OCI-LY1 (cell line): ENCODE data around the gene SEPTIN5.

ENCODE experiments used
- H2AFZ ChIP-seq: fragments of 200-600 bp; sonication (generic), shearing (Covaris generic); 2 replicates; pipeline ENCODE4 v1.6.0; 2014; ENCODE audit warnings: antibody characterized with exemption, mild to moderate bottlenecking, low read length
- H3F3A ChIP-seq: fragments of 200-600 bp; sonication (generic), shearing (Covaris generic); 2 replicates; pipeline ENCODE4 v1.6.0; 2014; ENCODE audit warnings: mild to moderate bottlenecking, antibody characterized with exemption, low read length, moderate library complexity; ENCODE audit not compliant: insufficient read depth
- H3K27ac ChIP-seq: fragments of 200-600 bp; sonication (generic); 2 replicates; pipeline ENCODE4 v1.5.1; 2014; ENCODE audit warnings: low read length, mixed run types, mild to moderate bottlenecking, low read depth; ENCODE audit not compliant: poor library complexity, severe bottlenecking
- H3K27me3 ChIP-seq: fragments of 200-600 bp; sonication (generic); 2 replicates; pipeline ENCODE4 v1.6.0; 2014; ENCODE audit warnings: antibody characterized with exemption, mild to moderate bottlenecking, low read length, moderate library complexity; ENCODE audit not compliant: insufficient read depth
- H3K36me3 ChIP-seq: fragments of 200-600 bp; sonication (generic); 2 replicates; pipeline ENCODE4 v1.6.1; 2014; ENCODE audit warnings: mild to moderate bottlenecking, antibody characterized with exemption, low read length, moderate library complexity, mixed read lengths; ENCODE audit not compliant: insufficient read depth
- H3K4me1 ChIP-seq: fragments of 200-600 bp; sonication (generic); 2 replicates; pipeline ENCODE4 v1.5.1; 2014; ENCODE audit warnings: mild to moderate bottlenecking, low read length, moderate library complexity; ENCODE audit not compliant: insufficient read depth, severe bottlenecking
- H3K4me2 ChIP-seq: fragments of 200-600 bp; sonication (generic), shearing (Covaris generic); 2 replicates; pipeline ENCODE4 v1.6.1; 2014; ENCODE audit warnings: low read length
- H3K4me3 ChIP-seq: fragments of 200-600 bp; sonication (generic); 2 replicates; pipeline ENCODE4 v1.5.1; 2014; ENCODE audit warnings: low read length, low read depth, mild to moderate bottlenecking, mixed read lengths; ENCODE audit not compliant: poor library complexity, severe bottlenecking
- H3K79me2 ChIP-seq: fragments of 200-600 bp; shearing (Covaris generic); 2 replicates; pipeline ENCODE4 v1.6.1; 2016; ENCODE audit warnings: mixed run types, low read length, mixed read lengths; ENCODE audit not compliant: insufficient read depth
- H3K9ac ChIP-seq: fragments of 200-600 bp; sonication (generic), shearing (Covaris generic); 2 replicates; pipeline ENCODE4 v1.6.1; 2014; ENCODE audit warnings: mild to moderate bottlenecking, low read length, mixed read lengths
- H3K9me2 ChIP-seq: fragments of 200-600 bp; sonication (generic), shearing (Covaris generic); 2 replicates; pipeline ENCODE4 v1.6.1; 2014; ENCODE audit warnings: low read depth, mild to moderate bottlenecking, low read length, mixed read lengths
- H3K9me3 ChIP-seq: fragments of 200-600 bp; shearing (Covaris generic); 2 replicates; pipeline ENCODE4 v1.6.1; 2014; ENCODE audit warnings: low read length, mixed read lengths
- H4K20me1 ChIP-seq: fragments of 200-600 bp; sonication (generic), shearing (Covaris generic); 2 replicates; pipeline ENCODE4 v1.6.0; 2016; ENCODE audit warnings: mild to moderate bottlenecking, low read length; ENCODE audit not compliant: insufficient read depth
- EZH2 ChIP-seq: fragments of 200-600 bp; sonication (generic), shearing (Covaris generic); IDR thresholded peaks from 2 replicates; pipeline ENCODE4 v1.8.0; 2017; ENCODE audit warnings: borderline replicate concordance, mixed run types, mild to moderate bottlenecking, antibody characterized with exemption, low read length, moderate library complexity, mixed read lengths
- TF ChIP-seq, protein P1 (sequence below): fragments of 200-600 bp; sonication (generic), shearing (Covaris generic); IDR thresholded peaks from 2 replicates; pipeline ENCODE4 v1.5.1; 2017; ENCODE audit warnings: mild to moderate bottlenecking, antibody characterized with exemption, low read length, moderate library complexity, mixed read lengths

The SEPTIN5 gene

DNA sequence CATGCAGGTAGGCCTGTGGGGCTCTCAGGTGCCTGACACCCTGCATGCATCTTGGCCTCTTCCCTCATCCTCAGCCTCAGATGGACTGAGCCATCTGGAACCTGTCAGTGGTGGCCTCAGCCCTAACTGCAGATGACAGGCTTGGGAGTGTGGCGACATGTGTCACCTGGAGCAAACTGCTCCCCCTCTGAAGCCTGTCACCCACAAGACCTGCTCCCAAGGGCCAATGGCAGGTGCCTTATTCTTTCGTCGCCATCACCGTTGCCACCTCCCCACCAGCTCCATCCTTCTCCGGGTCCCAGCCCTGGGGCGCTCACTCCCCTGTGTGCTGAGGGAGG lies 3.6 kb upstream of the SEPTIN5 start:
- Histone ChIP-seq H3K27me3 (peaks cover 7% of the 10 kb centered on the region; the same call in 1 of the 2 replicates), H3K4me2 (no peak overlapping the region)
- TF ChIP-seq, protein P1, sequence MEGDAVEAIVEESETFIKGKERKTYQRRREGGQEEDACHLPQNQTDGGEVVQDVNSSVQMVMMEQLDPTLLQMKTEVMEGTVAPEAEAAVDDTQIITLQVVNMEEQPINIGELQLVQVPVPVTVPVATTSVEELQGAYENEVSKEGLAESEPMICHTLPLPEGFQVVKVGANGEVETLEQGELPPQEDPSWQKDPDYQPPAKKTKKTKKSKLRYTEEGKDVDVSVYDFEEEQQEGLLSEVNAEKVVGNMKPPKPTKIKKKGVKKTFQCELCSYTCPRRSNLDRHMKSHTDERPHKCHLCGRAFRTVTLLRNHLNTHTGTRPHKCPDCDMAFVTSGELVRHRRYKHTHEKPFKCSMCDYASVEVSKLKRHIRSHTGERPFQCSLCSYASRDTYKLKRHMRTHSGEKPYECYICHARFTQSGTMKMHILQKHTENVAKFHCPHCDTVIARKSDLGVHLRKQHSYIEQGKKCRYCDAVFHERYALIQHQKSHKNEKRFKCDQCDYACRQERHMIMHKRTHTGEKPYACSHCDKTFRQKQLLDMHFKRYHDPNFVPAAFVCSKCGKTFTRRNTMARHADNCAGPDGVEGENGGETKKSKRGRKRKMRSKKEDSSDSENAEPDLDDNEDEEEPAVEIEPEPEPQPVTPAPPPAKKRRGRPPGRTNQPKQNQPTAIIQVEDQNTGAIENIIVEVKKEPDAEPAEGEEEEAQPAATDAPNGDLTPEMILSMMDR, result no peak
- TF ChIP-seq EZH2, result no peak

DNA sequence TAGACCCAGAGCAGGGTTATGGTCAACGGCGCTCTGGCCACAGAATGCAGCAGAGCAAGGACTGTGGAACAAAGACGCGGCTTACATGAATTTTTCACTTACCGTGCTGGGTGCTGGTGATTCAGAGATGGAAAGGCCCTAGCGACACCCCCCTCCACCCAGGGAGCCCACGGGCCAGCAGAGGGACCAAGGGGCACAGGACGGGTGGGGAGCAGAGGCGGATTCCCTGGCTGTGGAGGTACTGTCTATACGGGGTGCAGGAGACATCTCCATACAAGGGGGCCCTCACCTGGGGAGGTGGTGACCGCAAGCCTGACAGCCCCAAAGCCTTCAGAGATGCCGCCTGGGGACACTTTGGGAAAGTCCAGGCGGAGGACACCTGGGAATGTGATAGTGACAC lies 1.1 kb upstream of the SEPTIN5 start:
- H3K9me2 ChIP-seq, result no peaks in the 10 kb centered on the region
- no peaks in the 10 kb centered on the region for H4K20me1 ChIP-seq
- no peak overlapping the region for H2AFZ ChIP-seq
- H3K9me3 ChIP-seq, result no peaks in the 10 kb centered on the region
- no peak overlapping the region for H3K9ac ChIP-seq
- peaks cover 4% of the 10 kb centered on the region for H3K4me1 ChIP-seq
- H3F3A ChIP-seq, result no peaks in the 10 kb centered on the region
- H3K36me3 ChIP-seq, result no peaks in the 10 kb centered on the region
- no peak overlapping the region for H3K27ac ChIP-seq
- no peak overlapping the region for H3K4me2 ChIP-seq
- H3K27me3 ChIP-seq, result peaks cover 7% of the 10 kb centered on the region
- H3K79me2 ChIP-seq, result no peaks in the 10 kb centered on the region
- no peak overlapping the region for H3K4me3 ChIP-seq
- TF ChIP-seq EZH2, result no peak
- TF ChIP-seq, protein P1, result no peak

More for the DNA sequence above, 3.6 kb upstream of the SEPTIN5 start:
- no peak overlapping the region for H3K4me3 ChIP-seq
- H3K4me1 ChIP-seq, result no peaks in the 10 kb centered on the region
- H3K79me2 ChIP-seq, result no peaks in the 10 kb centered on the region
- H2AFZ ChIP-seq, result no peak overlapping the region
- no peaks in the 10 kb centered on the region for H3K36me3 ChIP-seq
- H3K9me3 ChIP-seq, result no peaks in the 10 kb centered on the region
- no peak overlapping the region for H3K9ac ChIP-seq
- no peaks in the 10 kb centered on the region for H3K9me2 ChIP-seq
- no peaks in the 10 kb centered on the region for H4K20me1 ChIP-seq
- no peak overlapping the region for H3K27ac ChIP-seq
- H3F3A ChIP-seq, result no peaks in the 10 kb centered on the region

DNA sequence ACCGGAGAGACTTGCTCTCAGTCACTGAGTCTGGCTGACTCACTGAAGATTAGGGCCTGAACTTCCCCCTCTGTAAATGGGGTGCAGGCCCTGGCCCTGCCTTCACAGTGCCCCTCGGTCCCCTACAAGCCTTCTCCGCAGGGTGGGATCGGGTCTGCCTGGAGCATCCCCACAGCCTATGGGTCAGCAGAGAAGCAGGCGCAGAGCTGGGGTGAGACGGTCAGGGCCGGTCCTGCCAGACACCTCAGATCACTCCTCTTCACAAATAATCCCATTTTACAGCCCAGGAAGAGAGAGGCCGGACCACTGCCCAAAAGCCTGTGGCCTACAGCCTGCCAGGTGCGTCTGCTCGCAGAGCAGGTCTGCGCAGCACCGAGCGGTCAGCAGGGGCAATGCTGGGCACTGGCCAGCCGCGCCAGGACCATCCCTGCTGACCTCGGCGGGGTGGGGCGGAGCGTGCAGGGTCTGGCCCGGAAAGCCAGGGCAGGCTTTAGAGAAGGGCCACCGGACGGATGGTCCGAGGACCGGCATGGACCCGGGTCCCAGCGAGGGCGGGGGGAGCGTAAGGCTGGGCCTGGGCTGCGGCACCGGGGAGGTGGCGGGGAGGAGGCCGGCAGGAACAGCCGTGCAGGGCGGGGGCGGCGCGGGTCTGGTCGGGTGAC lies 522 bp upstream of the SEPTIN5 start:
- no peak for TF ChIP-seq EZH2
- TF ChIP-seq, protein P1, result no peak
- H3K4me1 ChIP-seq, result peaks cover 10% of the 10 kb centered on the region
- no peaks in the 10 kb centered on the region for H4K20me1 ChIP-seq
- no peak overlapping the region for H3K9ac ChIP-seq
- no peak overlapping the region for H3K27ac ChIP-seq
- no peaks in the 10 kb centered on the region for H3K36me3 ChIP-seq
- peaks cover 9% of the 10 kb centered on the region for H3K27me3 ChIP-seq
- no peaks in the 10 kb centered on the region for H3K9me2 ChIP-seq
- H3K9me3 ChIP-seq, result no peaks in the 10 kb centered on the region
- H3K79me2 ChIP-seq, result no peaks in the 10 kb centered on the region
- no peak overlapping the region for H3K4me3 ChIP-seq
- no peak overlapping the region for H3K4me2 ChIP-seq
- H2AFZ ChIP-seq, result no peak overlapping the region
- H3F3A ChIP-seq, result no peaks in the 10 kb centered on the region
